DMS 273 (cell line): ENCODE data around the gene POLR2F.

Experiments used
- DNase-seq: peaks from one replicate; lab custom pipeline; 2025; ENCODE audit not compliant: unreplicated experiment; lab: John Stamatoyannopoulos, UW

POLR2F gene

GRCh38 chr22:37953437-37954179 lies at the start of gene POLR2F, which contains the start of gene C22orf23:
TSS of gene POLR2F (plus strand) at chr22:37953699. CDS start at chr22:37953788, 89 bp downstream.
TSS of gene C22orf23 (minus strand) at chr22:37953601. CDS start at chr22:37953149, 452 bp downstream.
- DNase-seq: peak; percentile 96

- peak; percentile 81 for DNase-seq
Observed at GRCh38 chr22:37904572-37905533, 48.6 kb upstream of the POLR2F start.

GRCh38 chr22:37905534-37906363 lies 47.8 kb upstream of the POLR2F start, which contains the start of gene MICALL1:
TSS of gene MICALL1 (plus strand) at chr22:37906297. CDS start at chr22:37906423, 126 bp downstream.
- peak; percentile 82 for DNase-seq

GRCh38 chr22:37906364-37907008 lies 47.0 kb upstream of the POLR2F start:
- DNase-seq: peak; percentile 37

GRCh38 chr22:37907036-37907954 lies 46.2 kb upstream of the POLR2F start:
- DNase-seq: no peak

GRCh38 chr22:37909766-37910165 lies 43.7 kb upstream of the POLR2F start:
- DNase-seq: no peak

- DNase-seq: peak; percentile 51
Observed at GRCh38 chr22:37910890-37911672, 42.4 kb upstream of the POLR2F start.

GRCh38 chr22:37911697-37912096 lies 41.8 kb upstream of the POLR2F start:
- no peak for DNase-seq

GRCh38 chr22:37912171-37912570 lies 41.3 kb upstream of the POLR2F start:
- DNase-seq: no peak

- no peak for DNase-seq
Observed at GRCh38 chr22:37913233-37913721, 40.2 kb upstream of the POLR2F start.

GRCh38 chr22:37916311-37916710 lies 37.2 kb upstream of the POLR2F start:
- DNase-seq: no peak

- DNase-seq: no peak
Observed at GRCh38 chr22:37917874-37918548, 35.5 kb upstream of the POLR2F start.

- DNase-seq: no peak
Observed at GRCh38 chr22:37918580-37919270, 34.8 kb upstream of the POLR2F start.

- no peak for DNase-seq
Observed at GRCh38 chr22:37920126-37920525, 33.4 kb upstream of the POLR2F start.

GRCh38 chr22:37922191-37922590 lies 31.3 kb upstream of the POLR2F start:
- peak; percentile 16 for DNase-seq

- DNase-seq: no peak
Observed at GRCh38 chr22:37923927-37924326, 29.6 kb upstream of the POLR2F start.
